MM.1S (cell line): Measurements from ENCODE around the gene CCDC27.

Experiments used
- DNase-seq: peaks from one replicate; pipeline ENCODE4 v3.0.0-alpha.2; 2015
- H2AFZ ChIP-seq: fragments of 300-600 bp; sonication (generic); 2 replicates; pipeline ENCODE4 v1.6.0; 2016; ENCODE audit warnings: antibody characterized with exemption, low read length
- H3F3A ChIP-seq: fragments of 300-600 bp; sonication (generic); 2 replicates; pipeline ENCODE4 v1.6.1; 2016; ENCODE audit warnings: mild to moderate bottlenecking, antibody characterized with exemption, low read length, moderate library complexity, mixed read lengths; ENCODE audit not compliant: insufficient read depth
- H3K27ac ChIP-seq: fragments of 300-600 bp; sonication (generic); 2 replicates; pipeline ENCODE4 v1.5.1; 2016; ENCODE audit warnings: mild to moderate bottlenecking, low read length
- H3K27me3 ChIP-seq: fragments of 300-600 bp; sonication (generic); replicated peaks from 2 replicates; pipeline ENCODE4 v1.6.0; 2016; ENCODE audit warnings: low read length; ENCODE audit not compliant: insufficient read depth
- H3K36me3 ChIP-seq: fragments of 300-600 bp; sonication (generic); replicated peaks from 2 replicates; pipeline ENCODE4 v1.6.1; 2016; ENCODE audit warnings: mild to moderate bottlenecking, low read length, mixed read lengths; ENCODE audit not compliant: insufficient read depth
- H3K4me1 ChIP-seq: fragments of 300-600 bp; sonication (generic); 2 replicates; pipeline ENCODE4 v1.6.1; 2016; ENCODE audit warnings: low read length, mixed read lengths
- H3K4me2 ChIP-seq: fragments of 300-600 bp; sonication (generic); 2 replicates; pipeline ENCODE4 v1.6.0; 2016; ENCODE audit warnings: low read depth, low read length
- H3K4me3 ChIP-seq: fragments of 300-600 bp; sonication (generic); 2 replicates; pipeline ENCODE4 v1.5.1; 2016; ENCODE audit warnings: low read length, mixed read lengths
- H3K79me2 ChIP-seq: fragments of 300-600 bp; sonication (generic); 2 replicates; pipeline ENCODE4 v1.6.1; 2016; ENCODE audit warnings: mixed run types, low read length, mixed read lengths
- H3K9ac ChIP-seq: fragments of 300-600 bp; sonication (generic); 2 replicates; pipeline ENCODE4 v1.6.1; 2016; ENCODE audit warnings: low read length, mixed read lengths
- H3K9me2 ChIP-seq: fragments of 300-600 bp; sonication (generic); replicated peaks from 2 replicates; pipeline ENCODE4 v1.6.1; 2016; ENCODE audit warnings: mild to moderate bottlenecking, low read length, mixed read lengths; ENCODE audit not compliant: insufficient read depth
- H3K9me3 ChIP-seq: fragments of 300-600 bp; sonication (generic); replicated peaks from 2 replicates; pipeline ENCODE4 v1.6.1; 2016; ENCODE audit warnings: mild to moderate bottlenecking, low read length, mixed read lengths; ENCODE audit not compliant: insufficient read depth
- H4K20me1 ChIP-seq: fragments of 300-600 bp; sonication (generic); 2 replicates; pipeline ENCODE4 v1.6.1; 2016; ENCODE audit warnings: mild to moderate bottlenecking, low read length, moderate library complexity, mixed read lengths; ENCODE audit not compliant: insufficient read depth
- EZH2 ChIP-seq: fragments of 300-600 bp; sonication (generic); optimal IDR thresholded peaks from 2 replicates; pipeline ENCODE3; 2017; ENCODE audit warnings: low read depth, mild to moderate bottlenecking, antibody characterized with exemption, low read length, mixed read lengths
- EZH2phosphoT487 ChIP-seq: fragments of 300-600 bp; sonication (generic); IDR thresholded peaks from 2 replicates; pipeline ENCODE4 v1.6.1; 2018; ENCODE audit warnings: antibody characterized with exemption, low read length
- TF ChIP-seq, protein P1 (sequence below): fragments of 300-600 bp; sonication (generic); IDR thresholded peaks from 2 replicates; pipeline ENCODE4 v1.5.1; 2016; ENCODE audit warnings: antibody characterized with exemption, low read length, mixed read lengths

Gene CCDC27

DNA sequence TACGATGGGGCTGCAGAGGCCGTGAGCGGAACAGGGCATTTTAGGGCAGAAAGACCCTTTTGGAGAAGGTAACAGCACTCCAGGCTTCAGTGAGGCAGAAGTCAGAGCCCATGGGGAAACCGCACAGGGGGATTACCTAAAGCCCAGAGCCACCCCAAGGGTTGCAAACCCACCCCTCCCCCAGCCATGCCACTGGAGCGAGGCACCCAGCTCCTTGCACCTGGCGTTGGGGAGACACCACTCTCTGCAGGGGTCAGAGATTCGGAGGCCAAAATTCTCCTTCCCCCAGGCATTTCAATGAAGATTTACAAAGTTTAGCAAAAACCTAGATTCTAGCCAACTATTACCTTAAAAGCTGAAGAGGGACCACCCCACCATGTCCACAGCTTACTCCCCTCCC lies 38.4 kb upstream of the CCDC27 start:
- DNase-seq = no peak
- Histone ChIP-seq H3K36me3 (no peaks in the 10 kb centered on the region), H3K4me2 (no peak overlapping the region), H4K20me1 (no peaks in the 10 kb centered on the region), H3K4me3 (no peak overlapping the region), H3K9me3 (no peaks in the 10 kb centered on the region), H3K27ac (no peak overlapping the region), H3K79me2 (no peaks in the 10 kb centered on the region), H3K4me1 (no peaks in the 10 kb centered on the region), H3K9me2 (no peaks in the 10 kb centered on the region), H3F3A (no peaks in the 10 kb centered on the region), H2AFZ (no peak overlapping the region), H3K27me3 (no peaks in the 10 kb centered on the region), H3K9ac (no peak overlapping the region)
- TF ChIP-seq, protein P1, sequence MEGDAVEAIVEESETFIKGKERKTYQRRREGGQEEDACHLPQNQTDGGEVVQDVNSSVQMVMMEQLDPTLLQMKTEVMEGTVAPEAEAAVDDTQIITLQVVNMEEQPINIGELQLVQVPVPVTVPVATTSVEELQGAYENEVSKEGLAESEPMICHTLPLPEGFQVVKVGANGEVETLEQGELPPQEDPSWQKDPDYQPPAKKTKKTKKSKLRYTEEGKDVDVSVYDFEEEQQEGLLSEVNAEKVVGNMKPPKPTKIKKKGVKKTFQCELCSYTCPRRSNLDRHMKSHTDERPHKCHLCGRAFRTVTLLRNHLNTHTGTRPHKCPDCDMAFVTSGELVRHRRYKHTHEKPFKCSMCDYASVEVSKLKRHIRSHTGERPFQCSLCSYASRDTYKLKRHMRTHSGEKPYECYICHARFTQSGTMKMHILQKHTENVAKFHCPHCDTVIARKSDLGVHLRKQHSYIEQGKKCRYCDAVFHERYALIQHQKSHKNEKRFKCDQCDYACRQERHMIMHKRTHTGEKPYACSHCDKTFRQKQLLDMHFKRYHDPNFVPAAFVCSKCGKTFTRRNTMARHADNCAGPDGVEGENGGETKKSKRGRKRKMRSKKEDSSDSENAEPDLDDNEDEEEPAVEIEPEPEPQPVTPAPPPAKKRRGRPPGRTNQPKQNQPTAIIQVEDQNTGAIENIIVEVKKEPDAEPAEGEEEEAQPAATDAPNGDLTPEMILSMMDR = no peak
- TF ChIP-seq EZH2 (no peak), EZH2phosphoT487 (no peak)

DNA sequence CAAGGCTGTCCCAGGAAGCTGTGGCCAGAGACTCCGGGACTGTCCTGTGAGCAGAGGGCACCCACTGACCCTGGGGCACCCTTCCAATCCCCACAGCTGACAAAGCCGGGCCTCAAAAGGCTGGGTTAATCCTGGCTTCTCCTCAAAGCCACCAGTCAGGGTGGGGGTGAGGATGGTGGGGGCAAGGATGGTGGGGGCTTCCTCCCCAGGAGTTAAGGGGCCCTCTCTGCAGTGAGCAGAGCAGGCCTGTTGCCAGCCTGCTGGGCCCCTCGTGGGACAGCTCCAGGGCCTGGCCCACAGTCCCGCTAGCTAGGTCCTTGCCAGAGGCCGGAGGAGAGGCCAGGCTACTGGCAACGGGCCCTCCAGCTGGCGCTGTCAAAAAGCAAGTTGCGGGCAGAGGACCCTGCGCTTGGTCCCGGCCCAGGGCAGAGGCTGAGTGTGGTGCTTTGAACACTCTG lies 37.9 kb upstream of the CCDC27 start:
- Histone ChIP-seq H3K4me2 (no peak overlapping the region), H3K9me3 (no peaks in the 10 kb centered on the region), H3K9me2 (no peaks in the 10 kb centered on the region), H3K9ac (no peak overlapping the region), H3K36me3 (no peaks in the 10 kb centered on the region), H3K4me1 (no peaks in the 10 kb centered on the region), H2AFZ (no peak overlapping the region), H3K27ac (no peak overlapping the region), H3K4me3 (no peak overlapping the region), H3K27me3 (no peaks in the 10 kb centered on the region), H4K20me1 (no peaks in the 10 kb centered on the region), H3K79me2 (no peaks in the 10 kb centered on the region), H3F3A (no peaks in the 10 kb centered on the region)
- no peak for DNase-seq
- TF ChIP-seq, protein P1 = no peak

DNA sequence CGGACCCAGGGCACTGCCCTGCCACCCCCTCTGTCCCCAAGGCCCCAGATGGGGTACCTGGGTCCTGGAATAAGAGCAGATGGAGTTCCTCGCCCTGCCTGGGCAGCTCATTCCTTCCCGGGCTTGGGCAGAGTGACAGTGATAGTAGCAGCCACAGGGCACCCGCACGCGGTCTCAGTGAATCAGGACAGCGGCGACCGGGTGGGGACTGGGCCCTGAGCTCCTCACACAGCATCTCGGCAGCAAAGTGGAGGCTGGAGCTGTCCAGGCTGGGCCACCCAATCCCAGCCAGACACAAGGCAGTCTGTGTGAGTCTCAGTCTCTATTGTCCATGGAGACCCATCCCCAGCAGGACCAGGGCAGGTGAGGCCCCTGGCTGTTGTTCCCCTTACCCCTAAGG lies 37.4 kb upstream of the CCDC27 start:
- no peak for DNase-seq
- Histone ChIP-seq H3K9me3 (no peaks in the 10 kb centered on the region), H3K79me2 (no peaks in the 10 kb centered on the region), H3K4me2 (no peak overlapping the region), H3K4me3 (no peak overlapping the region), H3K9me2 (no peaks in the 10 kb centered on the region), H3F3A (no peaks in the 10 kb centered on the region), H2AFZ (no peak overlapping the region), H3K4me1 (no peaks in the 10 kb centered on the region), H3K27me3 (no peaks in the 10 kb centered on the region), H3K27ac (no peak overlapping the region), H4K20me1 (no peaks in the 10 kb centered on the region), H3K36me3 (no peaks in the 10 kb centered on the region), H3K9ac (no peak overlapping the region)
- TF ChIP-seq EZH2 = no peak
- no peak for TF ChIP-seq EZH2phosphoT487

DNA sequence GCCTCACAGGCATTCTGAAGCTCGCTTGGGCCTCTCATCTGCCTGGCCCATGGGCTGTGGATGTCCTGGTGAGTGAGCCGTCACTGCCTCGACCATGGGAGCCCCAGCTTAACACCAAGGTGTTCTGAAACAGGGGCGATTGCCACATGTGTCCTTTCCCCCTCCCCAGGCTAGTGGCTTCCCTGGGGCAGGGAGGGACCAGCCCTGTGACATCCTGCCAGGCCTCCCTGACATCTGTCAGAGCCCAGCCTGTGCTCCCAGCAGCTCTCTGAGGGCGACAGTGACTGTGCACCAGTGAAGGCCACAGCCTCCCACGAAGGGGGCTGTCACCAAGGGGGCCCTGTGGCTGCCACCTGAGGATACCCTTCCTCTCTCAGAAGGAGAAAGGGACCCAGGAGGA lies 35.9 kb upstream of the CCDC27 start:
- Histone ChIP-seq H3K9me3 (no peaks in the 10 kb centered on the region), H3K4me3 (no peak overlapping the region), H3K36me3 (no peaks in the 10 kb centered on the region), H3K4me2 (no peak overlapping the region), H3K9me2 (no peaks in the 10 kb centered on the region), H3K27ac (no peak overlapping the region), H2AFZ (no peak overlapping the region), H4K20me1 (no peaks in the 10 kb centered on the region), H3K9ac (no peak overlapping the region), H3K79me2 (no peaks in the 10 kb centered on the region), H3F3A (no peaks in the 10 kb centered on the region), H3K27me3 (no peaks in the 10 kb centered on the region), H3K4me1 (no peaks in the 10 kb centered on the region)
- no peak for DNase-seq
- TF ChIP-seq EZH2phosphoT487 (no peak), EZH2 (no peak)
- TF ChIP-seq, protein P1 = no peak
